Activated CD4-positive, alpha-beta T cell treated with anti-CD3 and anti-CD28 coated beads for 24 hours (primary cell): ENCODE data around the gene GFER.

Experiments
- DNase-seq, 2 donors: peaks; one replicate each; pipeline ENCODE4 v3.0.0-alpha.2; 2020; ENCODE audit warnings: low read depth in 2 of 2

Gene GFER

DNA sequence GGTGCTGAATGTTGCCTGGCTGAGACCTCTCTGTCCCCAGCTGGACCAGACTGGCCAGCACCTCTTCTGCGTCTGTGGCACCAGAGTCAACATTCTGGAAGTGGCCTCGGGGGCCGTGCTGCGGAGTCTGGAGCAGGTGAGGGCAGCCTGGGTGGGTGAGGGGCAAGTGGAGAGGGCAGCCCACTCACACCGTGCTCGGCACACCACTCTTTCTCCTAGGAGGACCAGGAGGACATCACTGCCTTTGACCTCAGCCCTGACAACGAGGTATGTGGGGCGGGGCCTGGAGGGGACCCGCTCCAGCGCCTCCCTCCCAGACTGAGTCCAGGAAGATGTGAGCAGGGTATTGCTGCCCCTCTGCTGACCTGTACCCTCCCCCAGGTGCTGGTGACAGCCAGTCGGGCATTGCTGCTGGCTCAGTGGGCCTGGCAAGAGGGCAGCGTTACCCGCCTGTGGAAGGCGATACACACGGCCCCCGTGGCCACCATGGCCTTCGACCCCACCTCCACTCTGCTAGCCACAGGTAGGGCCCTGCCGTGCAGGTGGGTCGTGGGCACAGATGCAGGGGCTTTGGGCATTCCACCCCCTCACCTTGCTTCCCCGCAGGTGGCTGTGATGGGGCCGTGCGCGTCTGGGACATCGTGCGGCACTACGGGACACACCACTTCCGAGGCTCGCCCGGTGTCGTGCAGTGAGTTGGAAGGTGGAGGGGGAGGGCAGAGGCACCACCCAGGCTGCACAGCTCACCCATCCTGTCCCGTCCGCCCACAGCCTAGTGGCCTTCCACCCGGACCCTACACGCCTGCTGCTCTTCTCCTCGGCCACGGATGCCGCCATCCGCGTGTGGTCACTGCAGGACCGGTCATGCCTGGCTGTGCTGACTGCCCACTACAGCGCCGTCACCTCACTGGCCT lies 9.6 kb upstream of the GFER start:
- no peak for DNase-seq

DNA sequence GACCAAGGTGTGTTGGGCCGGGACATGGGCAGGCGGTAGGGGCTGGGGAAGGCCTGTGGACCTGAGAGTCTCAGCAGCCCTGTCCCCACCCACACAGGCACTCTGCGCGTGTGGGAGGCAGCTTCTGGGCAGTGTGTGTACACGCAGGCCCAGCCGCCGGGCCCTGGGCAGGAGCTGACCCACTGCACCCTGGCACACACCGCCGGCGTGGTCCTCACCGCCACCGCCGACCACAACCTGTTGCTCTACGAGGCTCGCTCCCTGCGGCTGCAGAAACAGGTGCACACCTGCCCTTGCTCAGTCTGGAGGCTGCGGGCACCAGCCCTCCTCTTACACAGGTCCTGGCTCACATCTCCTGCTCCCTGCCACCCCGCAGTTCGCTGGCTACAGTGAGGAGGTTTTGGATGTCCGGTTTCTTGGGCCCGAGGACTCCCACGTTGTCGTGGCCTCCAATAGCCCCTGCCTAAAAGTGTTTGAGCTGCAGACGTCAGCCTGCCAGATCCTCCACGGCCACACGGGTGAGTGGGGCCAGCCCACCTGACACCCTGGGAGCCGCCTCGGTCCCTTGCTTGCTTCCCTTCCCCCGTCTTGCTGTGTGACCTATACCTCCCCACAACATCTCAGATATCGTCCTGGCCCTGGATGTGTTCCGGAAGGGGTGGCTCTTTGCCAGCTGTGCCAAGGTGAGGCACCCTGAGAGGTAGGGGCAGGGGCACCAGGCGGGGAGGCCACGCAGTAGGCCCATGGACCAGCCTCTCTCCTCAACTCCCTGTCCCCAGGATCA lies 8.4 kb upstream of the GFER start:
- DNase-seq = no peak

DNA sequence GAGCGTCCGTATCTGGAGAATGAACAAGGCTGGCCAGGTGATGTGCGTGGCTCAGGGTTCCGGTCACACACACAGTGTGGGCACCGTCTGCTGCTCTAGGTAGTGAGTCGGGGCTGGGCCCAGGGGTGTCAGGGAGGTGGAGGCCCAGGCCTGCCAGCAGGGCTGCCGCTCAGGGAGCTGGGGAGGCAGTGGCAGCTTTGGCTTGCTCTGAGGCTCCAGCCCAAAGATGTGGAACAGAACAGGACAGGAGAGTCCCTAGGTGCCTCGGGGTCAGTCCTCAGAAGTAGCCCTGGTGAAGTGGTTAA lies 7.8 kb upstream of the GFER start:
- no peak for DNase-seq

DNA sequence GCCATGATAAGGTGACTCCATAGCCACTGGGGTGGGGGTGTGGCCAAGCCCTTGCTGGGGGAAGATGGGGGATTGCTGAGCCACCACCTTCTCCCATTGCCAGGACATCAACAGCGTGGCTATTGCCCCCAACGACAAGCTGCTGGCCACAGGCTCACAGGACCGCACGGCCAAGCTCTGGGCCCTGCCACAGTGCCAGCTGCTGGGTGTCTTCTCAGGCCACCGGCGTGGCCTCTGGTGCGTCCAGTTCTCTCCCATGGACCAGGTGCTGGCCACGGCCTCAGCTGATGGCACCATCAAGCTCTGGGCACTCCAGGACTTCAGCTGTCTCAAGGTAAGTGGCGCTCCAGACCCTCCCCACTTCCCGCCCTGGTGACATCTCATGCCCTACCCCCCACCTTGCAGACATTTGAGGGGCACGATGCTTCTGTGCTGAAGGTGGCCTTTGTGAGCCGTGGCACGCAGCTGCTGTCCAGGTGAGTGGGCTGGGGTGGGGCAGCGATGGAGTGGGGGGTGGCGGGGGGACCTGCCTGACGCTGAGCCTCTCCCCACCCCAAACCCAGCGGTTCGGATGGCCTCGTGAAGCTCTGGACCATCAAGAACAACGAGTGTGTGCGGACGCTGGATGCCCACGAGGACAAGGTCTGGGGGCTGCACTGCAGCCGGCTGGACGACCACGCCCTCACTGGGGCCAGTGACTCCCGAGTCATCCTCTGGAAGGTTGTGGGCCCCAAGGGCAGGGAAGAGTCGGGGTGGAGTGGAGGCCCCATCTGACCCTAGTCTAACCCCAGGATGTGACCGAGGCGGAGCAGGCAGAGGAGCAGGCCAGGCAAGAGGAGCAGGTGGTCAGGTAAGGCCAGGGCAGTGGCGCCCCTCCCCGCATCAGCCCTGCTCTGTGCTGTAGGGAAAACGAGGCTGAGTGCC lies 6.8 kb upstream of the GFER start:
- no peak for DNase-seq

DNA sequence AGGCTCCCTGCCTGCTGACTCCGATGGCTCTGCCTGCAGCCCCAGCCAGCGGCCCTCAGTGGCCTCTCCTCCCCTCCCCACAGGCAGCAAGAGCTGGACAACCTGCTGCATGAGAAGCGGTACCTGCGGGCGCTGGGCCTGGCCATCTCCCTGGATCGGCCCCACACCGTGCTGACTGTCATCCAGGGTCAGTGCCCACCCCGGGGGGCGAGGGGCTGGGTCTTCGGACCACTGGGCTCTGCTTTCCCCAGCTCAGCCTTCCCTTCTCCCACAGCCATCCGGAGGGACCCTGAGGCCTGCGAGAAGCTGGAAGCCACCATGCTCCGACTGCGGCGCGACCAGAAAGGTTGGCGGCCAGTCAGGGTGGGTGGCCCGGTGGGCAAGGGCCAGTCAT lies 6.1 kb upstream of the GFER start:
- DNase-seq = no peak

DNA sequence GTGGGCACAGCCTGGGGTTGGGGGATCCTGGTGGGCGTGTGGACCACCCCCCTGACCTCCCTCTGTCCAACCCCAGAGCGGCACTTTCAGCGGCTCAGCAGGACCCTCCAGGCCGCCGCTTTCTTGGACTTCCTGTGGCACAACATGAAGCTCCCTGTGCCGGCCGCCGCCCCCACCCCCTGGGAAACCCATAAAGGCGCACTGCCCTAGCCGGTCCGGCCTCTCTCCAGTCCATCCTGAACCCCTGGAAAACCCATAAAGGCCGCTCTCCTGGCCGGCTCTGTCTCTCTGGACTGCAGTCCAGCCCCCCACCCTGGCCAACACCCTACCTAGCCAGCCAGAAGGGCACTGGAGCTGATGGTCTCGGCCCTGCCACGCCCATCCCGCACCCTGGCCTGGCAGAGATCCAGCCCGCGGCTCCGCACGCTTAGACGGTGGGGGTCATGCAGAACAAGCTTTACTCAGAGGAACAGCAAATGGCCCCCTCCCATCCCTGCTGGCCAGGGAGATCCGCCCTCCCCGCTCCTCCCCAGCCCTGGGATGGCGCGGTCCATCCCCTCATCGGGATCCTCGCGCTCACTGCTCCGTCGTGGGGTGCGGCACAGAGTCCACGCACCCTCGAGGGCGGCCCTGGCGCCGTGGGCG lies 5.4 kb upstream of the GFER start:
- DNase-seq = no peak

DNA sequence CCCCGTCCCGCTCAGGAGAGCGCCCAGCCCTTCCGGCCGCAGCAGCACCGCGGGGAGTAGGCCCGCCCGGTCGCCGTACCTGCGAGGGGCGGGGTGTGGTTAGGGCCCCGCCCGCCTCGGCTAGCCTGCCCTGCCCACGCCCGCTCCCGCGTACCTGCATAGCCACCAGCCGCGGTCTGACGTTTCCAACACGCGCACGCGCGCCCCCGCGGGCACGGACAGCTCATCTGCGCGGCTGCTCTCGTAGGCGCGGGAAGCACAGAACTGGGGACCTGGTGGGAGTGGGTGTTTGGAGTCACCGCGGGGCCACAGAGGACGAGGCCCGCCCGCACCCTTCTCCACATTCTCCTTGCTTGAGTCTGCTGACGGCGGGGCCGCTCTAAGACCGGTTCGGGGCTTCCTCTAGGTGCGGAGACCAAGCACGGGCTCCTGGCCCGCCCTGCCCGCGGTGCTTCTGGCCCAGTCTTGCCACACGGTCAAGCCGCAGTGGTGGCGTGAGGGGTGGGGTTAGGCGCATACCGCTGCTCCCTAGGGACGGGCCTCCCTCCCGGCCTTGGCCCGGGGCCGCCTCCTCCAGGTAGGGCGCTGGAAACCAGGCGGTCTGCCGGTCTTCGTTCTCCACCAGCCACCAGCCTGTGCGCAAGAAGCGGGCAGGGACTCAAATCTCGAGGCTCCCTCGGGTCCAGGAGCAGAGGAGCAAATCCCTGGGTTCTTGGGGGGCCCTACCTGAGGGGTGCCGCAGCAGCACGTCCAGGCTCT lies 4.5 kb upstream of the GFER start:
- DNase-seq = no peak

DNA sequence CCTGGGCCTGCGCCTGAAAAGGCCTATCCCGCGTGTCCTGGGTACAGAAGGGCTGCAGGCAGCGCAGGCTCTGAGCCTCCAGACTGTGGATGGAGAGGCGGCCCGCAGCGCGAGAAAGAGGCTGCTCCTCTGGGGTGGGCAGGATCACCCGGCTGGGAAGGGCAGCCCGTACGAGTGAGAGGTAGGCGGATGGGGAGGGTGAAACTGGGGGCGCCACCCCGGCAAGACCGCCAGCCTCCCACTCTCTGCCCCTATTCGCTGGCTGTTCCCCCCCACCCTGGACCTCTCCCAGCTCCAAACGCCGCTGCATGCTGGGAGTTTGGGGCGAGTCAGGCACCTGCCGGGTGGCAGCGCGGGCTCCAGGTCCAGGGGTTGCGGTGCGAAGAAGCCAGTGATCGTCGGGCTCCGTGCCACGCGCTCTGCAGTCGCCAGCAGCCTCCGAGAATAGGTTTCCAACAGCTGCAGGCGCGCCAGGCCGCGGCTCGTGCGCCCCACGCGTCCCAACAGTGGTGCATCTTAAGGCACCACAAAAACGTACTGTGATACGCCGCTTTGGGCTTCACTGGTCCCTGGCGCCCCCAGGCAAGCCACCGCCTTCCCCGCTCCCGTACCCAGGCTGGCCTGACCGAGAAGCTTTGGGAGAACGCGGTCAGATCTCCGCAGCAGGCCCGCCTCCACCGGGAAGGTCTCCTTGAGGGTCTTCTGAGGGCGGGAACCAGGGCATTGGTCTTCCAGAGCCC lies 3.8 kb upstream of the GFER start:
- no peak for DNase-seq

DNA sequence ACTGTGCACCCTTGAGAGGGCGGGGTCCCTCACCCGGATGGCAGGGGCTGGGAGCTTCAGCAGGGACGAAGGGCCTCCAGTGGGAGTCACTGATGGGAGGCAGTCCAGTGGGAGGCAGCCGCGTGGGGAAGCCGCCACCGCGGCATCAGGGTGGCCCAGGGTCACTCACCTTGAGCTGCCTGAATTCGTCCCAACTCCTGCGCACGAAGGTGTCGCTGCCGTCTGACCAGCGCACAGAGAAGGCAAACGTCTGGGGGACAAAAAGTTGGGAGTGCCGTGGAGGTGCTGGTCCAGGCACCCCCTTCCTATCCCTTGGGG lies 3.3 kb upstream of the GFER start:
- DNase-seq = no peak

DNA sequence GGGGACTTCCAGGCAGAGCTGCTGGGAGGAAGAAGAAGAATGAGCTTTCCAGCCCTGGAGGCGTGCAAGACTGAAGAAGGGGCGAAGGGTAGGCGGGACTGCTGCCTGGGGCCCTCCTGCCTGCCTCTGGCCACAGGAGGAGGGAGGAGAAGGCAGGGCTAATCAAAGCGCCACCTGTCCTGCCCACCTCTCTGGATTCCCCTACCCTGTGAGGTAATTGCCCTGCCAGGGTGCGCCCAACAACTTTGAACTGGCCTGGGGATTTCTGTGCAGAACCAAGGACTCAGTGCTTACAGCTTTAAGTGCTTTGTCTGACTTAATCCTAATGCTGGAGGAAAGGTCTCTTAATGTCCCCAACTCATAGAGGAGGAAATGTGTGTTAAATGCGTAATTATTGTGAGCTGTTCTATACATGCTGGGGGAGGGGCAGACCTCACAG lies 2.6 kb upstream of the GFER start, which contains the start of gene NOXO1:
TSS of gene NOXO1 (minus strand) at position 72 of the 439 bp plus-strand sequence. CDS start 290 bp downstream, outside the sequence.
- DNase-seq = no peak

DNA sequence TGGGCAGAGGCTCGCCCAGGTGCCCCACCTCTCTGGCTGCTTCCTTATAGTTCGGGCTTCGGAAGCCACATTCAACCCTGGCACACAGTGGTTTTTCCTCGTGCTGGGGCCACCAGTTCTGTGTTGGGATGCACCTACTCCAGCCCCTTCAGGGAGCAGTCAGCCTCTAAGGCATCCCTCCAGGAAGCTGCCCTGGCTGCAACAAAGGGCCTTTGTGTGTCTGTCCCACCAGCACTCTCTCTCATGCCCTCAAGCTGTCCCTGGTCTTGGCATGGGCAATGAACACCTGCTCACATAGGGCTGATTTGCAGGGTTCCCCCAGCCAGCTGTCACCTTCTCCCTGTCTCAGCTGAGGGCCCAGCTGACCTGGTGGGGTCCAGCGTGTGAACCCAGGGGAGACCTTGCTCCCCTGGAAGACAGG lies 2.0 kb upstream of the GFER start:
- DNase-seq = no peak

DNA sequence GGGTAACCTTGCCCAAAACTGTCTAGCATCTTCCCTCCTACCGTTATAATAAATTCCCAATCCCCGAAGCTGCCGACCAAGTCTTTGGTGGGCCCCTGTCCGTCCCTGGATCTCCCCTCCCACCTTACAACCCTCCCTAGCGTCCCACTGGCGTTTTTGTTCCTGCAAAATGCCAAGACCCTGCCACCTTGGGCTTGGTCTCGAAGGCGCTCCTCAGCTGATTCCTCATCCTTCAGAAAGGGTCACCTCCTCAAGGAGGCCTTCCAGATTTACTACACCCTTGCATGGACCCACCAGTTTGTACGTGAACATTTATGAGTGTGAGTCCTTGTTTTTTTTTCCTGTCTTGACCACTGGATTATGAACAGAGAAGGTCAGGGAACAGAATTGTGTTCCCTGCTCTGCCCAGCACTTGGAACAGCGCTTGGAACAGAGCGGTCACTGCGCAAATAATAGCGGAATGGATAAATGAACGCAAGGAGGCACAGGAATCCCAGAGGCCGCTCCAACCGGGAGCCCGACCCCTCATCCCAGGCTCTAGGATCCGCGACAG lies 926 bp upstream of the GFER start:
- DNase-seq = no peak

DNA sequence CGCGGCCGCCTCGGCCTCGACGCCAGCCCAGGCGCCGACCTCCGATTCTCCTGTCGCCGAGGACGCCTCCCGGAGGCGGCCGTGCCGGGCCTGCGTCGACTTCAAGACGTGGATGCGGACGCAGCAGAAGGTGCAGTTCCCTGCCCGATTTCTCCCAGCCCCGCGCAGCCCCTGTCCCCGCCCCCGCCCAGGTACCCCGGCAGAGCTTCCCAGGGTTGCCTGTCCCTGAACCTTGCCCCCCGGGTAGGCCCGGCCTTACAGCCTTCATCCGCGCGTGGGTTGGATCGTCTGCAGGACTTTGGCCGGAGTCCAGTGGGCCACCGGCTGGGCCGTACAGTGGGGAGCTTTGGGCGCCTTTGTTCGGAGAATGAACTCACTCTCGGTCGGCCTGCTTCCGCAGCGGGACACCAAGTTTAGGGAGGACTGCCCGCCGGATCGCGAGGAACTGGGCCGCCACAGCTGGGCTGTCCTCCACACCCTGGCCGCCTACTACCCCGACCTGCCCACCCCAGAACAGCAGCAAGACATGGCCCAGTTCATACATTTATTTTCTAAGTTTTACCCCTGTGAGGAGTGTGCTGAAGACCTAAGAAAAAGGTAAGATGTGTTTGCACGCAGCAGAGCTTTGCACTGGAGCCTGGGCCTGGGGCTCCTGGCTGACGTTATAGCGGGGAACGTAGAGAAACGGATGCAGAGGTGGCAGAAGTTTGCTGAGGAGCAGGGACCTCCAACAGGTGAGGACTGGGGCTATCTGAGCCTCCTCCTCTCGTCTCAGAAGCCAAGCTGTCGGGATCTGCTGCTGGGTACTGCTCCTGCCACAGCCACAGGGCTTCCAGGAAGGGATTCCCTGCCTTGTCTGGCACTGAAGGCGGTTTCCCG lies 593 bp downstream of the GFER start:
- DNase-seq = no peak

DNA sequence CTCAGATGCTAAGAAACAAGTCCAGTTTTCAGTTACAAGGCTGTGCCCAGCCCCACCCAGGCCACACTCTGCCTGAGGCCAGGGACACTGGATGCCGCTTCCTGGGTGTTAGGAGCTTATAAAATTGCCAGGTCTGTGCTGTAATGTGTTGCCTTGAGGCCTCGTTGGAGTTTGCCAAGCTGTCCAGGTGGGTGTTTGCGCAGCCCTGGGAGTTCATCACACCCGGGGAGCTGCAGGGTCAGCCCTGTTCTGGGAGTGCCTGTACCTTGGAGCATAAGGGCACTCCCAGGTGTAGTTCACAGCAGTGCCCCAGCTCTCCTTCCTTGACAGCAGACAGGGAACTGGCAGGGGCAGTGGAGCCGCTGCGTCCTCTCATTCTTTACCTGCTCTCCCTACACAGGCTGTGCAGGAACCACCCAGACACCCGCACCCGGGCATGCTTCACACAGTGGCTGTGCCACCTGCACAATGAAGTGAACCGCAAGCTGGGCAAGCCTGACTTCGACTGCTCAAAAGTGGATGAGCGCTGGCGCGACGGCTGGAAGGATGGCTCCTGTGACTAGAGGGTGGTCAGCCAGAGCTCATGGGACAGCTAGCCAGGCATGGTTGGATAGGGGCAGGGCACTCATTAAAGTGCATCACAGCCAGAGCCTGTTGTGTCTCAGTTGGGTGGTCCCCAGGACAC lies 1.6 kb downstream of the GFER start:
- DNase-seq = no peak

DNA sequence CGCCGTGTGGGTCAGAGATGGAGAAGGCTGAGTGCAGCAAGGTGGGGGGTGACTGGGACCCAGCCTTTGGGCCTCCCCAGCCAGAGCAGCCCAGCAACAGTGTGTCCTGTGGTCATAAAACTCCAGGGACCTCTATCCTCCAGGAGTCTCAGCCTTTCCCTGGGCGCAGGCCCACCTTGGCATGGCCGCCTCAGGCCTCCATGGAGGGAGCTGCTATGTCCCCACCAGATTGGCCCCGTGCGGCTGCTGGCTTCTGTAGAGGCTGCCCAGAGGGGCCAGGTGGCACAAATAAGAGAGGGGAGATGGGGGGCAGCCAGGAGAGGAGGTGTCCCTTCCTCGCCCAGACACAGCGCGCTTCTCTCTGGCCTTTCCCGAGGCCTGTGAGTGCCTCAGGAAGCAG lies 3.2 kb downstream of the GFER start:
- no peak for DNase-seq

DNA sequence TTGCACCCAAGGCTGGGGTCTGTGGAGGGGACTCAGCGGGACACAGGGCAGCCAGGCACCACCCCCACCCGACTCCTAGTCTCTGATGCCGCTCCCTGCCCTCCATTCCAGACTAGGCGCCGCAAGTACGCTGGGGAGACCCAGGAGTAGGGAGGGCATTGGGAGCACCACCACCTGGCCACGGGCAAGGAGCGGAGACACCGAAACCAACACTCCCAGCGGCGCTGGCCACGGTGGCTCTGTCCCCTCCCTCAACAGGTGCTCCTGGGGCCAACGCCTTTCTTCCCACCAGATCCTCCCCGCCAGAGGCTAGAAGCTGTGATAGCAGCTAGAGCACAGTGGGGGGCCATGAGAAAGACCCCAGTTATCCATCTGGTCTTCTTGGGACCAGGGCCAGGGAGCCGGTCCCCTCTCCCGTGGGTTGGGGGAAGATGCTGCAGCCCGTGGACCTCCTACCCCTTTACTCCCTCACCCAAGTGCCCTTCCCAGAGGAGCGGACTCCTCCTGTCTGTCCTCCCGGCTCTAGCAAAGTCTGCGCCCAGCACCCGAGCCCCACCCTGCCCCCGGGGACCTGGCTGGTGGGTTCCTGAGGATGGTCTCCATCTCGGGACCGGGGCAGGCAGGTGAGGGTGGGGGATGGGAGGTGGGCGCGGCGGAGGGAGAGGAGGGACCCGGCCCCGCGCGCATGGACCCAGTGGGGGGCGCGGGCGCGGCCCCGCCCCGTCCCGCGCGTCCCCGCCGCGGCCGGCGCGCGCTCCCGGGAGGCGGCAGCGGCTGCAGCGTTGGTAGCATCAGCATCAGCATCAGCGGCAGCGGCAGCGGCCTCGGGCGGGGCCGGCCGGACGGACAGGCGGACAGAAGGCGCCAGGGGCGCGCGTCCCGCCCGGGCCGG lies 5.5 kb downstream of the GFER start, which contains the start of gene SYNGR3:
TSS of gene SYNGR3 (plus strand) at position 762 of the 892 bp plus-strand sequence. CDS start 133 bp downstream, outside the sequence.
- no peak for DNase-seq

DNA sequence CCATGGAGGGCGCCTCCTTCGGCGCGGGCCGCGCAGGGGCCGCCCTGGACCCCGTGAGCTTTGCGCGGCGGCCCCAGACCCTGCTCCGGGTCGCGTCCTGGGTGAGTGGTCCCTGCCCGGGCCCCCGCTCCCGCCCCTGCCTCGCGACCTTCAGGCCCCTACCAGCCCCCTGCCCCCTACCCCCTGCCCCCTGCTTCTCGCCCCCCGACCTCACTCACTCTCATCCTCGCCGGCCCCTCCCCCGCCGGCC lies 6.0 kb downstream of the GFER start:
- DNase-seq = no peak
